Skeletal muscle tissue (tissue), 4 donors: ENCODE data around the gene TCP11L1. TPM values are rescaled to one million over a fixed set of nuclear protein-coding genes. Genes with fewer than 3 reads are reported as not detected.

Experiments used
- H3K27ac ChIP-seq: one replicate; pipeline ENCODE4 v1.7.0; 2013; ENCODE audit warnings: mild to moderate bottlenecking, low read depth, low read length, inconsistent platforms
- H3K27me3 ChIP-seq, 3 donors: one replicate each; pipeline ENCODE4 v1.7.0; 2013; ENCODE audit warnings: low read length in 3 of 3; ENCODE audit not compliant: control insufficient read depth in 3 of 3, insufficient read depth in 3 of 3
- H3K36me3 ChIP-seq, 3 donors: one replicate each; pipeline ENCODE4 v1.7.0; 2013; ENCODE audit warnings: low read length in 3 of 3; ENCODE audit not compliant: control insufficient read depth in 3 of 3, insufficient read depth in 3 of 3
- H3K4me1 ChIP-seq, 3 donors: one replicate each; pipeline ENCODE4 v1.7.0; 2013; ENCODE audit warnings: low read length in 3 of 3, mild to moderate bottlenecking in 3 of 3; ENCODE audit not compliant: control insufficient read depth in 3 of 3, insufficient read depth in 3 of 3
- H3K4me3 ChIP-seq, 3 donors: one replicate each; pipeline ENCODE4 v1.7.0; 2013; ENCODE audit warnings: low read length in 3 of 3
- H3K9ac ChIP-seq, 3 donors: one replicate each; pipeline ENCODE4 v1.7.0; 2013; ENCODE audit warnings: low read length in 3 of 3, mild to moderate bottlenecking in 3 of 3, moderate library complexity in 2 of 3, low read depth in 1 of 3
- H3K9me3 ChIP-seq, 3 donors: one replicate each; pipeline ENCODE4 v1.7.0; 2013; ENCODE audit warnings: low read length in 3 of 3; ENCODE audit not compliant: control insufficient read depth in 3 of 3
- total RNA-seq: library from RNA; depleted of rRNA; stranded (reverse); fragments of >200 nt; gene quantifications from one replicate; pipeline ENCODE4 v1.2.3, GENCODE V29; 2014
- donor health status: Osteomylitis.

Gene TCP11L1
- total RNA-seq, 1 donor from 2014 or later, result 11.5 TPM

- Histone ChIP-seq H3K9me3 (no peaks in the 10 kb centered on the region), H3K4me3 (no peak overlapping the region), H3K36me3 (peaks cover 21 to 43% (median 39%) of the 10 kb centered on the region in 3 donors), H3K9ac (peak overlapping the region in 1 of 3 donors; percentile 51), H3K4me1 (peaks cover 5 to 11% (median 7%) of the 10 kb centered on the region in 3 donors), H3K27ac (peak overlapping the region; percentile 29), H3K27me3 (no peaks in the 10 kb centered on the region)
Measured at GRCh38 chr11:33063326-33063881, 24.0 kb downstream of the TCP11L1 start.

DNA sequence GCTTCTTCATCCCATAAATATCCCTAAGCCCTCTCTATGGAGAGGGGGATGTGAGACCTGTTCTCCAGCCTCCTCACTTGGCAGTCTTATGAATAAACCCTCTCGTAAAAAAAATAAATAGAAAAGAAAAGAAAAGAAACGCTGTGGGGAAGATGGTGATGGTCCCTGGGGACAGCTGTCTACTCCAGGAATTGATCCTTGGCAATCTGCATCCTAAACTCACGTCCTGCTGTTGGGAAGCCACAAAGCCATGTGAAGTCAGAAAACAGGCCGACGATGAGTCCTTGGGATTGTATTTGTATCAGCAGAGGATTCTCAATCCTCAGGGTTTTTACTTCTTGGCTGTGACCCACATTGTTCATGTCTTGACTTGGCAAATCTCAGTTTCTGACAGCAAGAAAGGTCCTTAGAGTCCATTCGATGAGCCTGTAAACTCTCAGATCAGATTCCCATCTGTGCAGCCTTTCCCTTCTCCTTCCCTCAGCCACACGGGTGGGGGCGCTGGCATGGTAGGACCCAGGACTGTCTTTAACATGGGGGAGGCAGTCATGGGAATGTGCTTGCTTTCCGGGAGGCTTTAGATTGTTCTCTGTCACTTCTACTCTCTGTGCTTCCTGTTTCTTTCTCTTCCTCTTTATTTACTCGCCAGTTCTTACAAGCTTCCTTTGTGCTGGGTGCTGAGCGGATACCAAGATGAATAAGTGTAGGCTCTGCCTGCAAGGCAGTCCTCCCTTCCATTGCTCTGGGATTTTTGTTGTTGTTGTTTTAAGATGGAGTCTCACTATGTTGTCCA lies 24.9 kb downstream of the TCP11L1 start:
- H3K9me3 ChIP-seq, result no peaks in the 10 kb centered on the region
- H3K27me3 ChIP-seq, result no peaks in the 10 kb centered on the region
- H3K36me3 ChIP-seq, result peaks cover 27 to 44% (median 41%) of the 10 kb centered on the region in 3 donors
- H3K4me3 ChIP-seq, result no peak overlapping the region
- no peak overlapping the region for H3K9ac ChIP-seq
- H3K27ac ChIP-seq, result peak overlapping the region; percentile 29
- peaks cover 5 to 11% (median 7%) of the 10 kb centered on the region in 3 donors for H3K4me1 ChIP-seq

GRCh38 chr11:33064866-33065265 lies 25.5 kb downstream of the TCP11L1 start:
- H3K9ac ChIP-seq, result no peak overlapping the region
- H3K27ac ChIP-seq, result no peak overlapping the region
- H3K27me3 ChIP-seq, result no peaks in the 10 kb centered on the region
- H3K4me3 ChIP-seq, result no peak overlapping the region
- no peaks in the 10 kb centered on the region for H3K9me3 ChIP-seq
- H3K4me1 ChIP-seq, result peaks cover 5 to 11% (median 7%) of the 10 kb centered on the region in 3 donors
- H3K36me3 ChIP-seq, result peaks cover 28 to 43% (median 36%) of the 10 kb centered on the region in 3 donors

GRCh38 chr11:33065445-33066178 lies 26.2 kb downstream of the TCP11L1 start:
- Histone ChIP-seq H3K27ac (no peak overlapping the region), H3K4me3 (no peak overlapping the region), H3K9ac (no peak overlapping the region), H3K9me3 (no peaks in the 10 kb centered on the region), H3K36me3 (peaks cover 25 to 44% (median 33%) of the 10 kb centered on the region in 3 donors), H3K4me1 (peaks cover 5 to 11% (median 7%) of the 10 kb centered on the region in 3 donors), H3K27me3 (no peaks in the 10 kb centered on the region)

DNA sequence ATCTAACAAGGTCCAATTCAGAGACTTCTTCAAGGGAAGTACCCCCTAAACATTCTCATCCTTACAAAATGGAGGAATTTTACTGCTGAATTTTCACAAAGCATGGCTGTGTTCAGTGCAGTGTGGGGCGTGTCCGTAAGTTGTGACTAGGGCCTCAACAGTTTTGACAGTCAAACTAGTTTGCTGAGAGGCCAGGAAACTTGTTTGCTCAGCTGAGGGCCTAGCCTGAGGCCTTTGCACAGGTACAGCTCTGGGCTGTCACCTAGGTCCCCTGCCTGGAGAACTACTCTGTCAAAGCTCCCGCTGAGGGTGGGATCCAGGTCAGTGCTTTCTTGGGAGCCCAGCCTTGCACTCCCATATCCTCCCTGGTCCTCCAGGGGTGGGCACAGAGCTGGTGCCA lies 27.9 kb downstream of the TCP11L1 start:
- Histone ChIP-seq H3K4me1 (peaks cover 5 to 11% (median 7%) of the 10 kb centered on the region in 3 donors), H3K27me3 (no peaks in the 10 kb centered on the region), H3K27ac (no peak overlapping the region), H3K36me3 (peaks cover 29 to 44% (median 33%) of the 10 kb centered on the region in 3 donors), H3K4me3 (no peak overlapping the region), H3K9ac (no peak overlapping the region), H3K9me3 (no peaks in the 10 kb centered on the region)

- H3K36me3 ChIP-seq, result peaks cover 36 to 57% (median 37%) of the 10 kb centered on the region in 3 donors
- no peak overlapping the region for H3K4me3 ChIP-seq
- no peak overlapping the region for H3K27ac ChIP-seq
- no peaks in the 10 kb centered on the region for H3K9me3 ChIP-seq
- no peaks in the 10 kb centered on the region for H3K27me3 ChIP-seq
- H3K9ac ChIP-seq, result no peak overlapping the region
- H3K4me1 ChIP-seq, result peaks cover 3 to 11% (median 5%) of the 10 kb centered on the region in 3 donors
Measured at GRCh38 chr11:33068611-33069340, 29.4 kb downstream of the TCP11L1 start.

DNA sequence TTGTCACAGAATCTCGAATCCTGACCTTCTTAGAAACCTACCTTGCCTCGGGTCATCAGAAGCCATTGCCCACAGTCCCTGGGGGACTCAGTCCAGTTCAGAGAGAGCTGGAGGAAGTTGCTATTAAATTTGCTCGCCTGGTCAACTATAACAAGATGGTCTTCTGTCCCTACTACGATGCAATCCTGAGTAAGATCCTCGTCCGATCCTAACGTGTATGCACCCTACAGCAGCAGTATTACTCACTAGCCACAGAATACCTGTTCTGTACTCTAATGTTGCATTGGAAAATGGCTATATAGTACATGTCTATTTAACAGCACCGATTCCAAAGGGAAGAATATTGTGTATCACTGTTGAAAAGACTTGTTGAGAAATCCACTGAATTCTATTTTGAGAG lies 33.1 kb downstream of the TCP11L1 start:
- Histone ChIP-seq H3K9me3 (no peaks in the 10 kb centered on the region), H3K4me1 (no peaks in the 10 kb centered on the region), H3K27me3 (no peaks in the 10 kb centered on the region), H3K36me3 (peaks cover 32 to 51% (median 51%) of the 10 kb centered on the region in 3 donors), H3K27ac (no peak overlapping the region), H3K4me3 (no peak overlapping the region), H3K9ac (no peak overlapping the region)

DNA sequence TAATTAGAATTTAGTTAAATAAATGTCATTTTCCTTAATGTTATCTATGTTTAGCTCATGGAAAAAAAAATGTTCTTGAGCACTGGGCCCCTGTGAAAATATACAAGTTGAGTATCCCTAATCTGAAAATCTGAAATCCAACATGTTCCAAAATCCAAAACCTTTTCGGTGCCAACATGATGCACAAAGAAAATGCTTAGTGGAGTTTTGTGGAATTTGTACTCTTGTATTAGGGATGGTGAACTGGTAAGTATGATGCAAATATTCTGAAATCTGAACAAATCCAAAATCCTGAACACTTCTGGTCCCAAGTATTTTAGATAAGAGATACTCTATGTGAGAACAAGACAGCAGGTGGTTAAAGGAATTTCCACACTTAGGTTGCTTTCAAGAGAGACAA lies 44.5 kb downstream of the TCP11L1 start:
- H3K4me1 ChIP-seq, result no peaks in the 10 kb centered on the region
- H3K4me3 ChIP-seq, result no peak overlapping the region
- H3K36me3 ChIP-seq, result peaks cover 0 to 36% (median 13%) of the 10 kb centered on the region in 3 donors
- no peak overlapping the region for H3K9ac ChIP-seq
- H3K9me3 ChIP-seq, result no peaks in the 10 kb centered on the region
- no peaks in the 10 kb centered on the region for H3K27me3 ChIP-seq
- no peak overlapping the region for H3K27ac ChIP-seq

DNA sequence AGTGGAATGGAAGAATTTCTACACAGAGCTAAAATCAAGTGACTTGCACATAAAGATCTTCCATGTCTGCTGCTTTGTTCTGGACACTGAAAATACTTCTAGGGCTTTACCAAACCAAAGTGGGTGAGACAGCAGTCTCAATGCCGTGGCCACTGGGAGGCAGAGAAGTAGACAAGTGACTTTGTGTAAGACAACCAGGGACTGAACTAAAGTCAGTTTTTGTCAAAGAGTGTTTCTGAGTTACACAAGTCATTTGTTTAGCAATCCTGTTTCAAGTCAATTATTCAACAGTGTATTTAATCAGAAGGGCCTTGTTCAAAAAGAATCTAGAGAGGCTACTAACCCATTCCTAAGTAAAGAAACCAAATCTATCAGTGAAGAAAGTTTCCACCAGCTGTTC lies 46.6 kb downstream of the TCP11L1 start:
- Histone ChIP-seq H3K9me3 (no peaks in the 10 kb centered on the region), H3K4me3 (no peak overlapping the region), H3K4me1 (no peaks in the 10 kb centered on the region), H3K27me3 (no peaks in the 10 kb centered on the region), H3K9ac (no peak overlapping the region), H3K27ac (no peak overlapping the region), H3K36me3 (peaks cover 0 to 29% (median 10%) of the 10 kb centered on the region in 3 donors)
